ENCODE measurements around the gene S100B.

S100B gene

GRCh38 chr21:46555678-46556077 is 49.2 kb downstream of the S100B start:
- H3K4me1 Mint-ChIP-seq: peaks cover 10 to 32% of the 10 kb centered on the region in 2 donors
- ATAC-seq (replicated peaks) (no peak), DNase-seq (no peak)
- no peak overlapping the region for H3K4me3 Mint-ChIP-seq
- no peak overlapping the region for H3K27ac Mint-ChIP-seq
- peaks cover 40 to 53% of the 10 kb centered on the region in 2 donors for H3K36me3 Mint-ChIP-seq
- no peaks in the 10 kb centered on the region for H3K27me3 Mint-ChIP-seq
- no peaks in the 10 kb centered on the region for H3K9me3 Mint-ChIP-seq

GRCh38 chr21:46555225-46555617 is 49.7 kb downstream of the S100B start:
- no peaks in the 10 kb centered on the region for H3K27me3 Mint-ChIP-seq
- no peaks in the 10 kb centered on the region for H3K9me3 Mint-ChIP-seq

GRCh38 chr21:46554431-46555224 is 50.3 kb downstream of the S100B start:
- H3K4me1 Mint-ChIP-seq: peaks cover 15 to 30% of the 10 kb centered on the region in 2 donors
- H3K36me3 Mint-ChIP-seq: peaks cover 41 to 51% of the 10 kb centered on the region in 2 donors
- no peak for ATAC-seq (replicated peaks)
- no peaks in the 10 kb centered on the region for H3K27me3 Mint-ChIP-seq
- no peak for DNase-seq
- H3K9me3 Mint-ChIP-seq: no peaks in the 10 kb centered on the region
- no peak overlapping the region for H3K4me3 Mint-ChIP-seq
- H3K27ac Mint-ChIP-seq: no peak overlapping the region

More at GRCh38 chr21:46555225-46555617, 49.7 kb downstream of the S100B start:
- peaks cover 42 to 54% of the 10 kb centered on the region in 2 donors for H3K36me3 Mint-ChIP-seq
- no peak overlapping the region for H3K4me3 Mint-ChIP-seq
- no peak for ATAC-seq (replicated peaks)
- DNase-seq: no peak
- H3K4me1 Mint-ChIP-seq: peaks cover 15 to 32% of the 10 kb centered on the region in 2 donors
- no peak overlapping the region for H3K27ac Mint-ChIP-seq

GRCh38 chr21:46553993-46554392 is 50.9 kb downstream of the S100B start:
- no peak for ATAC-seq (replicated peaks)
- Mint-ChIP-seq H3K27me3 (no peaks in the 10 kb centered on the region), H3K4me3 (no peak overlapping the region), H3K4me1 (peaks cover 13 to 24% of the 10 kb centered on the region in 2 donors), H3K36me3 (peaks cover 36 to 47% of the 10 kb centered on the region in 2 donors), H3K27ac (no peak overlapping the region), H3K9me3 (no peaks in the 10 kb centered on the region)
- DNase-seq: no peak

- peaks cover 13 to 24% of the 10 kb centered on the region in 2 donors for H3K4me1 Mint-ChIP-seq
- H3K27me3 Mint-ChIP-seq: no peaks in the 10 kb centered on the region
- peaks cover 43 to 58% of the 10 kb centered on the region in 2 donors for H3K36me3 Mint-ChIP-seq
- DNase-seq (no peak), ATAC-seq (replicated peaks) (no peak)
- H3K4me3 Mint-ChIP-seq: no peak overlapping the region
- no peak overlapping the region for H3K27ac Mint-ChIP-seq
- H3K9me3 Mint-ChIP-seq: peaks cover 4 to 5% of the 10 kb centered on the region in 2 donors
Observed at GRCh38 chr21:46552865-46553379, 52.0 kb downstream of the S100B start.

GRCh38 chr21:46552274-46552673 is 52.6 kb downstream of the S100B start:
- Mint-ChIP-seq H3K27me3 (no peaks in the 10 kb centered on the region), H3K36me3 (peaks cover 48 to 64% of the 10 kb centered on the region in 2 donors), H3K4me3 (no peak overlapping the region), H3K9me3 (peaks cover 4 to 7% of the 10 kb centered on the region in 2 donors), H3K27ac (no peak overlapping the region), H3K4me1 (peaks cover 13 to 24% of the 10 kb centered on the region in 2 donors)
- no peak for ATAC-seq (replicated peaks)
- DNase-seq: no peak

- peak; percentile 84 to 85 for ATAC-seq (replicated peaks)
- Mint-ChIP-seq H3K27me3 (no peaks in the 10 kb centered on the region), H3K36me3 (peaks cover 50 to 64% of the 10 kb centered on the region in 2 donors), H3K4me1 (peaks cover 13 to 24% of the 10 kb centered on the region in 2 donors), H3K27ac (peak overlapping the region; percentile 77), H3K4me3 (peak overlapping the region; percentile 75), H3K9me3 (peaks cover 4 to 7% of the 10 kb centered on the region in 2 donors)
- DNase-seq: peak; percentile 21
Observed at GRCh38 chr21:46551636-46552241, 53.1 kb downstream of the S100B start.

GRCh38 chr21:46550116-46550941 is 54.6 kb downstream of the S100B start:
- Mint-ChIP-seq H3K36me3 (peaks cover 55 to 63% of the 10 kb centered on the region in 2 donors), H3K4me3 (no peak overlapping the region), H3K9me3 (peaks cover 4 to 7% of the 10 kb centered on the region in 2 donors), H3K27ac (peak overlapping the region; percentile 10), H3K27me3 (no peaks in the 10 kb centered on the region), H3K4me1 (peaks cover 13 to 24% of the 10 kb centered on the region in 2 donors)
- peak; percentile 35 to 57 for ATAC-seq (replicated peaks)
- no peak for DNase-seq

- Mint-ChIP-seq H3K27me3 (no peaks in the 10 kb centered on the region), H3K4me1 (peaks cover 13 to 24% of the 10 kb centered on the region in 2 donors), H3K27ac (no peak overlapping the region), H3K4me3 (no peak overlapping the region), H3K36me3 (peaks cover 54 to 63% of the 10 kb centered on the region in 2 donors), H3K9me3 (peaks cover 4 to 7% of the 10 kb centered on the region in 2 donors)
- ATAC-seq (replicated peaks) (no peak), DNase-seq (no peak)
Observed at GRCh38 chr21:46549650-46550049, 55.2 kb downstream of the S100B start.

All from stimulated activated naive B cell treated with anti-CD40 and anti-IgM and Interleukin-4, amounts not matched to agents 10 μg/mL and 1 μg/mL and 100 μg/mL, for 72 hours (primary cell).